Loucy (cell line): ENCODE measurements around the gene LCMT1.

Experiments
- H2AFZ ChIP-seq: fragments of 200-600 bp; sonication (generic); 2 replicates; pipeline ENCODE4 v1.6.0; 2016; ENCODE audit warnings: antibody characterized with exemption, mild to moderate bottlenecking, low read length, moderate library complexity
- H3F3A ChIP-seq: fragments of 200-600 bp; 2 replicates; pipeline ENCODE4 v1.6.0; 2016; ENCODE audit warnings: antibody characterized with exemption, low read depth, mild to moderate bottlenecking
- H3K27me3 ChIP-seq: fragments of 200-600 bp; sonication (generic); 2 replicates; pipeline ENCODE4 v1.6.1; 2014; ENCODE audit warnings: low read length, mild to moderate bottlenecking; ENCODE audit not compliant: insufficient read depth, poor library complexity, severe bottlenecking
- H3K36me3 ChIP-seq: fragments of 200-600 bp; sonication (generic); 2 replicates; pipeline ENCODE4 v1.6.1; 2016; ENCODE audit warnings: low read length; ENCODE audit not compliant: insufficient read depth
- H3K4me1 ChIP-seq: fragments of 200-600 bp; sonication (generic); 2 replicates; pipeline ENCODE4 v1.5.1; 2014; ENCODE audit warnings: low read length, mild to moderate bottlenecking; ENCODE audit not compliant: insufficient read depth, poor library complexity, severe bottlenecking
- H3K4me2 ChIP-seq: fragments of 200-600 bp; sonication (generic); 2 replicates; pipeline ENCODE4 v1.6.0; 2014; ENCODE audit warnings: antibody characterized with exemption, low read length, low read depth, mild to moderate bottlenecking; ENCODE audit not compliant: poor library complexity, severe bottlenecking
- H3K4me3 ChIP-seq: fragments of 200-600 bp; sonication (generic); 2 replicates; pipeline ENCODE4 v1.5.1; 2014; ENCODE audit warnings: low read length, mild to moderate bottlenecking, mixed read lengths; ENCODE audit not compliant: poor library complexity, severe bottlenecking
- H3K79me2 ChIP-seq: fragments of 200-600 bp; sonication (generic); 2 replicates; pipeline ENCODE4 v1.6.1; 2014; ENCODE audit warnings: low read length; ENCODE audit not compliant: insufficient read depth
- H3K9ac ChIP-seq: fragments of 200-600 bp; sonication (generic); 2 replicates; pipeline ENCODE4 v1.6.0; 2014; ENCODE audit warnings: mild to moderate bottlenecking, low read depth, low read length, moderate library complexity; ENCODE audit not compliant: poor library complexity, severe bottlenecking
- H3K9me2 ChIP-seq: fragments of 200-600 bp; sonication (generic); replicated peaks from 2 replicates; pipeline ENCODE4 v1.6.1; 2016; ENCODE audit warnings: low read depth, low read length, mixed read lengths
- H3K9me3 ChIP-seq: fragments of 200-600 bp; sonication (generic); 2 replicates; pipeline ENCODE4 v1.6.1; 2014; ENCODE audit warnings: mild to moderate bottlenecking, antibody characterized with exemption, low read length, low read depth; ENCODE audit not compliant: insufficient read depth
- H4K20me1 ChIP-seq: fragments of 200-600 bp; sonication (generic); 2 replicates; pipeline ENCODE4 v1.6.0; 2014; ENCODE audit warnings: antibody characterized with exemption, low read length, mild to moderate bottlenecking; ENCODE audit not compliant: insufficient read depth, poor library complexity, severe bottlenecking
- CTCF ChIP-seq: fragments of 200-600 bp; sonication (generic); conservative IDR thresholded peaks from 2 replicates; pipeline ENCODE4 v1.5.1; 2014; ENCODE audit warnings: mild to moderate bottlenecking, antibody characterized with exemption, low read length
- EZH2phosphoT487 ChIP-seq: fragments of 200-600 bp; IDR thresholded peaks from 2 replicates; pipeline ENCODE4 v1.6.1; 2018; ENCODE audit warnings: antibody characterized with exemption, mild to moderate bottlenecking, moderate library complexity, borderline replicate concordance

Gene LCMT1

GRCh38 chr16:25192096-25192495 lies 80.6 kb downstream of the LCMT1 start:
- no peak overlapping the region for H3K4me2 ChIP-seq
- H3K36me3 ChIP-seq = no peaks in the 10 kb centered on the region
- H4K20me1 ChIP-seq = no peaks in the 10 kb centered on the region
- H3K9ac ChIP-seq = no peak overlapping the region
- no peaks in the 10 kb centered on the region for H3K9me2 ChIP-seq
- no peaks in the 10 kb centered on the region for H3F3A ChIP-seq
- peaks cover 3% of the 10 kb centered on the region for H3K4me1 ChIP-seq
- H3K9me3 ChIP-seq = no peaks in the 10 kb centered on the region
- H3K79me2 ChIP-seq = no peaks in the 10 kb centered on the region
- no peak overlapping the region for H3K4me3 ChIP-seq
- no peaks in the 10 kb centered on the region for H3K27me3 ChIP-seq
- TF ChIP-seq EZH2phosphoT487 (no peak), CTCF (no peak)
- H2AFZ ChIP-seq = no peak overlapping the region

GRCh38 chr16:25194273-25194878 lies 82.8 kb downstream of the LCMT1 start:
- no peak overlapping the region for H2AFZ ChIP-seq
- H3K9me3 ChIP-seq = no peaks in the 10 kb centered on the region
- no peaks in the 10 kb centered on the region for H3K79me2 ChIP-seq
- TF ChIP-seq CTCF (no peak), EZH2phosphoT487 (no peak)
- no peak overlapping the region for H3K4me2 ChIP-seq
- no peak overlapping the region for H3K4me3 ChIP-seq
- no peaks in the 10 kb centered on the region for H3K27me3 ChIP-seq
- no peaks in the 10 kb centered on the region for H3K36me3 ChIP-seq
- H4K20me1 ChIP-seq = no peaks in the 10 kb centered on the region
- H3K9me2 ChIP-seq = no peaks in the 10 kb centered on the region
- H3K4me1 ChIP-seq = peaks cover 3% of the 10 kb centered on the region
- H3K9ac ChIP-seq = no peak overlapping the region
- H3F3A ChIP-seq = no peaks in the 10 kb centered on the region

GRCh38 chr16:25198021-25198420 lies 86.5 kb downstream of the LCMT1 start:
- H3K9me3 ChIP-seq = no peaks in the 10 kb centered on the region
- no peaks in the 10 kb centered on the region for H4K20me1 ChIP-seq
- H2AFZ ChIP-seq = no peak overlapping the region
- H3K36me3 ChIP-seq = no peaks in the 10 kb centered on the region
- no peak overlapping the region for H3K4me3 ChIP-seq
- H3K4me1 ChIP-seq = no peaks in the 10 kb centered on the region
- H3K9ac ChIP-seq = no peak overlapping the region
- H3K4me2 ChIP-seq = no peak overlapping the region
- no peaks in the 10 kb centered on the region for H3K9me2 ChIP-seq
- TF ChIP-seq CTCF (no peak), EZH2phosphoT487 (no peak)
- H3K27me3 ChIP-seq = no peaks in the 10 kb centered on the region
- H3F3A ChIP-seq = no peaks in the 10 kb centered on the region
- H3K79me2 ChIP-seq = no peaks in the 10 kb centered on the region
